IPS-NIHi7 (cell line): ENCODE measurements around the gene IRX4.

Experiments
- DNase-seq: peaks from one replicate; pipeline ENCODE4 v3.0.0; 2012; ENCODE audit warnings: mixed read lengths; ENCODE audit errors: extremely low spot score

IRX4 gene

DNA sequence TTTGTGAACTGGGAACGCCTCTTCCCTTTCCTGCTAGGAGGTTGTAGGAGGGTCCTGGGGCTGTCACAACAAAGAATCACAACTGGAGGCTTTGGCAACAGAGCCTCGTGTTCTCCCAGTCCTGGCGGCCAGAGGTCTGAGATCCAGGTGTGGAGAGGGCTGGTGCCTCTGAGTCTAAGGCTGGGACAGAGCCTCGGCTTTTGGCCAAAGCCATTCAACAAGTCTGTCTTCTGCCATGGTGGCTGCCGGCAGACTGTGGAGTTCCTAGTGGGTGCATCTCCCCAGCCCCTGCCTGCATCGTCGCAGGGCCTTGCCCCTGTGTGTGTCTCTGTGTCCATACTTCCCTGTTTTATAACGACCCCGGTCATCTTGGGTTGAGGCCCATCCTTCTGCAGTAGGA is 9.5 kb upstream of the IRX4 start:
- DNase-seq = no peak

DNA sequence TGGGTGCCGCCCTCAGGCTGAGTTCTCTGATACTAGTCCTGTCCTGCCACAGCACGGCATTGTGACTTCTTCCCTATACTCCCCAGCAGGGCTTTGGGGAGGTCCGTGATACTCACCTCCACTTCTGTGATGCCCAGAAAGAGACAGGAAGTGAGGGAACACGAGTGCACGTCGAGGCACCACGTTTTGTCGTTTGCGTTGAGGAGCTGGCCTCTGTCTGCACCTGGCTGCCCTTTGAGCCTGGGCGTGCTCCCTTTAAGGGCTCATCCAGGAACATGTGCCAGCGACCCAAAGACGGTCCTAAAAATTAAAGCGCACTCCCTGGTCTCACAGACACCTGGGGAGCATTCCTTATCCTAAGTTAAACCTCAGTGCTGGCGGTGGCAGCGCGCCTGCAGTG is 8.7 kb upstream of the IRX4 start:
- no peak for DNase-seq

DNA sequence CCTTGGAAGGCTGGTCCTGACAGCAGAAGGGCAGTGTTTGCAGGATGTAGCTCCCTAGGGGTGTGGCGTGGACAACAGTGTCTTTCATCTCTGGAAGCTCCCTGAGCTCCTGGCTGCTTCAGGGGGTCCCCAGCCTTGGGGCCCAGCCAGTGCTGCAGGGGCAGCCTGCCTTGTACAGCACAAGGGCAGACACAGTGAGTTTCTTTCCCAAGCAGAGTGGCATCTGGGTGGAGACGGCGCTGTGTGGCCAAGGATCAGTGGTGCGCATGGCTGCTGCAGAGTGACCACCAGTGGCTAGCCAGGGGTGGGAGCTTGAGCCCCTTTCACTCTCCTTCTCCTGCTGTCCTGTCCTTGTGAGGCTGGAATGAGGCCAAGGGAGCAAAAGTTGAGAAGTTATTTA is 7.6 kb upstream of the IRX4 start:
- DNase-seq = no peak

DNA sequence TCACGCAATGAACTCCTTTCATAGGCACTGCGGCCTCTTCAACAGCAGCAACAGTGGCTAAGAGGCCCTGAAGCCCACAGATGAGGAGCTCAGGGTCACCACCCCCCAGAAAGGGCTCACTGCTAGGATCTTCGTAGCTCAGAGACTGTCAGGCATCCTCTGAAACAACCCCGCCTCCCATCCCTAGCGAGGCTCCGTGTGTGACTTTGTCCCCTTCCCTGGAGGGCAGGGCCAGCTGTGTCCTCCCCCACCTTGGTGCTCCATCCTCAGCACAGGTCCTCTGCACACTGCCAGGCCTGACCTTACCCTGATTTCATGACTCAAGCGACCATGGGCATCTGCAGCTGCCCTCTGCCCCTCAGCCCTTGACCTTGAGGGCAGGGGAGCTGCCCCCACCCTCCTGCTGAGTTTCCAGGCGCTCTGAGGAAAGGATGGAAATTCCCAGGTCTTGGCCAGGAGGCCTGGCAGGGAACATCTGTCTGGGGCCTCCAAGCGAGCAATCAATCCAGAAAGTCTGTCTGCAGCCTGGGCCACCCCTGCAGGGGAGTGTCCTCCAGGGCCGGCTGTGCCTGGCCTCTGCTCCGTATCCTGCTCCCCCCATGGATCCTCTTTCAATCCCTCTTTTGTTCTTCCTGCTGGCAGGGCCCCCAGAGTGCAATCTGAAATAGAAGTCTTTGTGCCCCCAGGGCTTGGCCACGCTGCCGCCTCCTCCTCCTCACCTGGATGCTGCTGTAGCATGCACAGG is 6.8 kb upstream of the IRX4 start:
- no peak for DNase-seq

DNA sequence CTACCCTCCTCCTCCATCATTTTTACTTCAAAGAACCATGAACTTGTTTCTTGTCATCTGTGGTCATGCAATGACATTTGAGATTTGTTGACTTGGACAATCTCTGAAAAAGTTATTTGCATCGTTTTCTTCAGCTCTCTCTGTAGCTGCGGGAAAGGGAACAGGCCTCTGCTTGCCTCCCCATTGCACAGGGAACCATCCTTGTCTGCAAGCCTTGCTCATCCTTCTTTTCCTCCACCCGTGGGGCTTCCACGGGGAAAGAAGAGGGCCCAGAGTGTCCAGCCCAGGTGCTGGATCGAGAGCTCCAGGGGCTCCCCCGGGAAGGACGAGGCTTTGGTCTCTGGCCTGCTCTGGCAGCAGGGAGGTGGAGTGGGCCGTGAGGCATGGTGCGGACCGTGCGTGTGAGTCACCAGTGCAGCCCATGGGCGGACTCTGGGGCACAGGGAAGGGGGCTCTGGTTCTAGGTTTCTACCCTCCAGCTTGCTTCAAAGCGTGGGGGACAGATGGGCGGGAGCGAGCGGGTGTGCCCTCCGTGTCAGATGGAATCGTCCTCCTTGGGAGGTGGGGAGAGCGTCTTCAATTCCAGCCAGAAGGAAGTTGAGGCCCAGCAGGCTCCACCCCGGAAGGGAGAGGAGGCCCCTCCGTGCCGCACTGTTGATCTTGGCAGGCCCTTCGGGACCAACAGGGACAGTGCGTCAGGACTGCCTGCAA is 6.0 kb upstream of the IRX4 start:
- no peak for DNase-seq

DNA sequence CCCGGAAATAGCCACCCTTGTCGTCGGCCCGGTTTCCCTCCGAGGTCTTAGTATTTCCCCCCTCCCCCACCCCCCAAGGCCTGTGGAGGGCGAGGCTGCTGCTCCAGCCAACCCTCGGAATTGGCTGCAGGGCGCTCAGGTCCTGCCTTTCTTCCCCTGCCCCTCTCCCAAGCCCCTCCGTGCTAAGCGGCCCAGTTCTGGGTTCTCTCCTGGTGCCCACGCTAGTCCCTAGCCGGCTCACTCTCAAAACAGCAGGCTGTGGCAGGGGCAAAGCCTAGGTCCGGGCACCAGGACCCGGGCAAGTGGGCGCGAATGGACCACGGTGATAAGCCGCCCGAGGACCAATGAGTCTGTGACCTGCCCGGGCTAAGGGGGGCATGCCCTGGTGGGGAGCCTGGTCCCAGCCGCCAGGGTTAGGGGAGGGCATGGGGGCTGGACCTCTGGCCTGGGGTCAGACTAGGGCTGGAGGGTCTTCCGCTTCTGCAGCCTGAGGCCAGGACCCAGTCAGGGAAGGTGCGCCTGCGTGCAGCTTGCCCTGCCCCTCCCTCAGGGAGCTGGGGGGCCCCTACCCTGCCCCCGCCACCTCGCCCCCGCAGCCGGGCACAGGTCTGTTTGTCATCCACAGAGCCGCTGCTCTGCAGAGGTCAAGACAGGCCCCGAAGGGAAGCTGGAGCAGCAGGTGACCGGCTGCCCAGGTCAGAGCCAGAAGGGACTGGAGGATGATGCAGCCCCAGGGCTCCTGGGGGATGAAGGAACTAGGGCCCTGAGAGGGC is 5.0 kb upstream of the IRX4 start:
- no peak for DNase-seq

DNA sequence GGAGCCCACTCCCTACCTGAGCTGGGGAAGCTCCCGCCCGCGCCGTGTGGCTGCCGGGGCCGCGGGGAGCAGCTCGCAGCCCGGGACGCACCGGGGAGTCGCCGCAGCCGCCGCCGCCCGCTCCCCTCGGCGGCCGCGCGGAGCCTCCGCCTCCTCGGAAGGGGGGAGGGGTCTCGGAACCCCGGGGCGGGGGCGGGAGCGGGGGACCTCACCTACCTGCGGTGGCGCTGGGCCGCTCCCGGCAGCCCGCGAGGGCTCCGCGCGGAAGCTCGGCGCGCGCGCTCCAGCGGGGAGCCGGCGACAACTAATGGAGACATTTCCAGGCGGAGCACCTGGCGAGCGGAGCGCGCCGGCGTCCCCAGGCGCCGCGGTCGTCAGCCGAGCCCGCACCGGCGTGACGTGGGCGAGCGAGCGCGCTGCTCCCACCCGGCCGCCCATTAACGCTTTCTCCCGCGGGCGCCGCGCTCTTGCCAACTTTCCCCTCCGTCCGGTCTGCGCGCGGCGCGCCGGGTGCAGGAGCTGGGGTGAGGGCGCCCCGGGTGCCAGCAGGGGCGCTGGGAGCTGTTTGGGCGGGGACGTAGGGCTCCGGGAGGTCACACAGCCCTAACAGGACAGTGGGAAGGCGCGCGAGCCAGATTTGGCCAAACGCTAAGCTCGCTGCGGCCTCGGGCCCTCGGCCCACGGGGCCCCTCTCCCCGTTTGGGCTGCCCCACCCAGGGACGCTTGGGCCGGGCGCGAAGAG is 4.3 kb upstream of the IRX4 start:
- DNase-seq = no peak

DNA sequence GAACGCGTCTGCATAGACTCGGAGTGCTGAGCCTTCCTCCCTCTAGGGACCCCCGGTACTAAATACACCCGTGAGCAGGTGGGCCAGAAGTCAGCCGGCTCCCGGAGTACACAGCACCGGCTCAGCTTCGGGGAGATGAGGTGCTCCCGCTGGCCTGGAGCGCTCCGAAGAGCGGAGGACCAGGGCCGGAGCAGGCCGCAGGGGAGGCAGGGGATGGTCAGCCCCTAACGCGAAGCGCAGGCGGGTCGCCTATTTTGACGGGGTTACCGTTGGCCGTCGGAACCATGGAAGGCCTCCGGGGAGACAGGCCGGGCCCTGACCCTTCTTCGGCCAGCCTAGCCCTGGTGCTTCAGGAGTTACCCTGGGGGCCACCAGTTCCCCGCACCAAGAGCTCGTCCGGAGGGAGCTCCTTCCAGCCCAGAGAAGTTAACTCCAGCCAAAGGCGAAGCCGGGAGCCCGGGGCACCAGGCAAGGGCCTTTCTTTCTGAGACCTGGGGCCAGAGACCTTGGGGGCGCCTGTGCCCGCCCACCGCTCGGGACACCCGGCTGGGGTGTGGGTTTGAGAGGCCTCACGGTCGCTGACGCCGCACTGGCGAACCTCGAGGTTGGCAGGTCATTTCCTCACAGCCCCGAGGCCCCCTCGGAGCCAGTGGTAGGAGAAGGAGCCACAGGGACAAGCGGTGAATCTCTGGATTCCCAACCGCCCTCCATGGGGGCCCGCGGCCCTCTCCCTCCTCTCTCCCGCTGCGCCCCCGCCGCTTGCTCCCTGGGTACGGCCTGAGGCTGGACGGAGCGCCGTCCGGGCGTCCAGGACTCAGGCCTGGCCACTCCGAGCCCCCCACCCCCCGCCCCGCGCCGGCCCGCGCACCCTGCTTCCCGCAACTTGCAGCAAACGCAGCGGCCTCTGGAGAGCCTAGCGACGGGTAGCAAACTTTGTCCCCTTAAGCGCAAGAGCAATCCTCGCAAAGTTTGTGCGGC is 3.4 kb upstream of the IRX4 start:
- DNase-seq = no peak

DNA sequence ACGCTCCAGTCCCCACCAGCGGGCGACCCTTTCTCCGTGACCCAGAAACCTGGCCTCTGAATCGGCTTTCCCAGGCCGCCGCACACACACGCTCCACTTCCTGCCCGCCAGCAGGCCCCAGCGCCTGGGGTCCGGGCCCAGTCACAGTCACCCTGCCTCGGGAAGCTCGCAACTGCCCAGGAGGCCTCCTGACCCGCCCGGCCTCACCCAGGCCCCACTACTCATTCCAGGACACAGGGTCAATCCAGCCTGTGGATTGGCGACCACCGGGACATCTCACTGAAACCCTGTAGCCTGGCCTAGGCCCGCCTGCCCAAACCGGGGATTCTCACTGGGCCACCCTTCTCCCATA is 2.7 kb upstream of the IRX4 start:
- no peak for DNase-seq

DNA sequence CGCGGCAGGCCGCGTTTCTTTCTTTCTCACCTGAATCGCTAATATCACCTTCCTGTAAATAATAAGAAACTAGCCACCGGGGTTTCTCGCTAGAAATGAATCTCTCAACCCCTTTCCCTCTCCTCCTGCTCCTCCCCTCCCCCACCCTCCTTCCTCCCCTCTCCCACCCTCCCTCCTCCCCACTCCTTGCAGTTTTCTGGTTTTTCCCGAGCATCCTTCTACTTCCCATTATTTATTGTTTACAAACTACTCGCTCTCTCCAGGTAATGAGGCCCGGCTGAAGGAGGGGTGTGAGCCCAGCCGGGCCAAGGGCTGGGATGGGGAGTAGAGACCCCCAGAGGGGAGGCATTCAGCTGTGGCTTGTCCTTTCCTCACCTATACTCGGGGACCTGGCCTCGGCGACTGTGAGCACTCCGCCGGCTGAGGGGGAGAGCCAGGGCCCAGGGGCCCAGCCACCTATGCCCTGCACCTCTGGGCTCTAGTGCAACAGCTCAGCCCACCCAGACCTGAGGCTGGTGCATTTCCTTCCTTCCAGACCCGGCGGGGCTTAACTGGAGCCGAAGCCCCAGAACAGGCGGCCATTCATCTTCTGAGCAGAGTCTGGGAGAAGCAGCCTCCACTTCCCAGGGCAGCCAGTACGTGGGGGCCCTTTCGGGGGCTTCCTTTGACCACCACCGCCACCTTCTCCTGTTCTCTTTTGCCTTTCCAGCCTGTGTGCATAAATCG is 2.1 kb upstream of the IRX4 start:
- no peak for DNase-seq

DNA sequence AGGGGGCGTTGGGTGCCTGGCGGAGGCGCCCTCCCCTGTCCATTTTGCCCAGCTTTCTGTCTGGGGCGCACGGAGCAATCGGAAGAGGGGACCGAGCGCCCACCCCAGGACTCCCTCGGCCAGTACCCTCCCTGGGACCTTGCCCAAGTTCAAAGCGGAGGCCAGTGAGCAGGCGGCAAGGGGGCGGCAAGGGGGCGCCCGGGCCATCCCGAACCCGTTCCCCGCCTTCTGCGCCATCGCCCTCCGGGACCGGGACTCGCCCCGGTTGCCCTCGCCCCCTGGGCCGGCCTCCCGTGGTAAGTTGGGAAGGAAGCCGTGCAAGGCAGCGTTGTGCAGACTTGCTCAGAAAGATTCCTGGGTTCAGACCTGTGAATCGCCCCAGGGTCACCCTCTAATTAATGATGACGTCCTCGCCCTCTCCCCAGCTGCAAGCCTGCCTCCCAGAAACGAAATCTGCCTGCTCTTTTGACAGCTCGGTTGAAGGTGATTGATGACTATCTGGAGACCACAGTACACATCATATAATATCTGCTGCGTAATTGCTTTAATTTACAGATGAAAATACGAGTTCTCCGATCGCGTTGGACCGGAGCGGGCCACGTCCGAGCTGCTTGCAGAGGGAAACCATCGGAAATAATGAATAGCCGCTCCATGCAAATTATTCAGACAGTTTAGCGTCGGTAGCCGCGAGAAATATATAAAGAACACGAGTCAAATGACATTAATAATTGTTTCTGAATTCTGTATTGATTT is 1.4 kb upstream of the IRX4 start:
- DNase-seq = no peak

DNA sequence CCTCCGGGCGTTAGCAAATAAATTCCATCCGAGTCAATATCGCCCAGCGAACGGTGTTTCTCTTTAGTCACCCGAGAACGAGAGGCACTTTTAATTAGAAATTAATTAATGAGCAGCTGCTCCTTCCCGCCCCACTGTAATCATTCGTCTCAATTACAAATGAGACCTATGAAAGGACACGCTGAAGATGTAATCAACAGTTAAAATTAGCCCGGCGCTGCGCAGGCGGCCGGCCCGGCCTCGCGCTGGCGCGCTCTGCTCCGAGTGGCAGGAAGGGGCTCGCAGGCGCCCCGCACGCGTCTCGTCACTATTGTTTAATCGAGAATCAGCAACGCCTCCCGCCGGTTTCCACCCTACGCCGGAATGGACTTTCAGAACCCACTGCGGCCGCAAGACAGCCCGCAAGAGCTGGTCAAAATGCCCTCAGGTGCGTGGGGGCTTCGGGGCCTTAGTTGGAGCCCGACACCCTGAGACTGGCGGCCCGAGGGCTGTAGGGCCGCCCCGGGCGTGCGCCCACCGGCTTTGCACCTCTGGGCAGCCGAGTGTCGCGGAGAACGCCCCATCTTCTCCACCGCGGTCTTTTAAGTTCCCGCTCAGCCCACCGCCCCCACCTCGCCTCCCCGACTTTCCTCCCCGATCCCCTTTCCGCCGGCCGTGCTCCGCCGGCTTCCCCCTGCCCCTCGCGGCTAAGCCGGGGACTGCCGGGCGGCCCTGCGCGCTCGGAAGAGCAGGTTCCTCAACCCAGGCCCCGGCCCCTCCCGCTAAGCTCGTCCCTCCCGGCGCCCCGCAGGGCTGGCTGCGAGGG is 597 bp upstream of the IRX4 start:
- peak; percentile 71 for DNase-seq

DNA sequence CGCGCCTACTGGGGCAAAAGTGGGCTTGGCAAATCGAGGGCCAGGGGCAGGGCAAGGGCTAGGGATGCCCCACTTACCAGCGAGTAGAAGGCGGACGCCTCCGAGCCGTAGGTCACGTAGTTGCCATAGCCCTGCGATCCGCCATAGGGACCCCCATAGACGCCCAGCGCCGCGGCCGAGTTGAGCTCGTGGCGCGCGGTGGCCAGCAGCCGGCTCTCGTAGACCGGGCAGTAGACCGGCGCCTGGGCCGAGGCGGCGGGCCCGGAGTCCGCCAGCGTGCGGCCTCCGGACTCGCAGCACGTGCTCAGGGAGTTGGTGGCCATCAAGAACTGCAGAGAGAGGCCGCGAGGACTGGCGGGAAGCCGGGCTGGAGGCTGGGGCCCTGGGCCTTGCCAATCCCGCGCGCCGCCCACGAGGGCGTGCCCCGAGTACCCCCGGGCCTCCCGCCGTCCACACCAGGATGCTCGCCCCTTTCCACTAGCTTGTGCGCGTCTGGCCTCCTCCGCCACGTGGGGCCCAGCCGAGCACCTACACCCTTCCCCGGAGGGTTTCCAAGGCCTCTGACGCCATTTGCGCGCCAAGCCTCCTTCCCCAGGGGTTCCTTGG is 891 bp downstream of the IRX4 start:
- no peak for DNase-seq

DNA sequence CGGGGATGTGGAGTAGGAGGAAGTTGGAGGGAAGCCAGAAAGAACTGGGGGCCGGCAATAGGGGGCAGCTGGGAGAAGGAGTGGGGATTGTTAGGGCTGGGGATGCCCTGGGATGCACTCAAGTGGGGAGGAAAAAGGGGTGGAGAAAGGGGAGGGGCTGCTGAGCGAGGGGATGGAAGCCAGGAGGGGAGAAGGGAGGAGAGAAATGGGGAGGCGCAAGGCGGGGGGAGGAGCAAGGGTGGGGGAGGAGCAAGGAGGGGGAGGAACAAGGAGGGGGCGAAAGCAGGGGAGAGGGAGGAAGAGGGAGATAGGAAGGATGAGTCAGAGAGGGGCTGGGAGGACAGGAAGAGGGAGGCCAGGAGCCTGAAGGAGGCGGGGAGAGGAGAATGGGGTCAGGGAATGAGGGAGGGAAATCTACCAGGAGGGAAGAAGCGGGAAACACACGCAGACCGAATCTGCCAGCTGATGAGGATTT is 1.6 kb downstream of the IRX4 start:
- peak; percentile 78 for DNase-seq

DNA sequence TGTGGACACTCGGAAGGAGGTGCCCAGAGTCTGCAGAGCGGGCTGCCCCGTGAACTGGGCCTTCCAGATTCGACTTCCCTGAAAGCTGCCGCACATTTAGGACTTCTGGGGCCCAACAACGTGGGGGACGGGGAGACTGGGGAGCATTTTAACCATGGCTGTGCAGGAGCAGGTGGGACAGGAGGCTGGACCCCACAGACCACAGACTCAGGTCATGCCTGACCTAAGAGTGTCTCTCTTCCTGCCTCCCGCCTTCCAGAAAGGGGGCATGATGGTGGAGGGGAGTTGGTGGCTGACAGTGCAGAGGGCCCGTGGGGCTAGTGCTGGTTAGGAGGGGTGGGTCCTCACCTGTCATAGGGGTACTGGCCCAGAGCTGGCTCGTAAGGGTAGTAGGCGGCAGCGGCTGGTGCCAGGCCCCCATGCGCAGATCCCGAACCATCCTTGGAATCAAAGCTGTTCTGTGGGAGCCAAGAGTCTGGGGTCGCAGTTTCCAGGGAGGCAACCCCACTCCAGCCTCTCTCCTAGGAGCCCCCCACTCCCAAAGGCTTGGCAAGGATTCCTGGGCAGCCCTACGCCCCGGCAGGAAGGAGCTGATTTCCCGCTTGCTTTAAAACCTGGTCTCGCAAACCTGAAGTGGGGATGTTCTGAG is 2.2 kb downstream of the IRX4 start:
- DNase-seq = no peak

DNA sequence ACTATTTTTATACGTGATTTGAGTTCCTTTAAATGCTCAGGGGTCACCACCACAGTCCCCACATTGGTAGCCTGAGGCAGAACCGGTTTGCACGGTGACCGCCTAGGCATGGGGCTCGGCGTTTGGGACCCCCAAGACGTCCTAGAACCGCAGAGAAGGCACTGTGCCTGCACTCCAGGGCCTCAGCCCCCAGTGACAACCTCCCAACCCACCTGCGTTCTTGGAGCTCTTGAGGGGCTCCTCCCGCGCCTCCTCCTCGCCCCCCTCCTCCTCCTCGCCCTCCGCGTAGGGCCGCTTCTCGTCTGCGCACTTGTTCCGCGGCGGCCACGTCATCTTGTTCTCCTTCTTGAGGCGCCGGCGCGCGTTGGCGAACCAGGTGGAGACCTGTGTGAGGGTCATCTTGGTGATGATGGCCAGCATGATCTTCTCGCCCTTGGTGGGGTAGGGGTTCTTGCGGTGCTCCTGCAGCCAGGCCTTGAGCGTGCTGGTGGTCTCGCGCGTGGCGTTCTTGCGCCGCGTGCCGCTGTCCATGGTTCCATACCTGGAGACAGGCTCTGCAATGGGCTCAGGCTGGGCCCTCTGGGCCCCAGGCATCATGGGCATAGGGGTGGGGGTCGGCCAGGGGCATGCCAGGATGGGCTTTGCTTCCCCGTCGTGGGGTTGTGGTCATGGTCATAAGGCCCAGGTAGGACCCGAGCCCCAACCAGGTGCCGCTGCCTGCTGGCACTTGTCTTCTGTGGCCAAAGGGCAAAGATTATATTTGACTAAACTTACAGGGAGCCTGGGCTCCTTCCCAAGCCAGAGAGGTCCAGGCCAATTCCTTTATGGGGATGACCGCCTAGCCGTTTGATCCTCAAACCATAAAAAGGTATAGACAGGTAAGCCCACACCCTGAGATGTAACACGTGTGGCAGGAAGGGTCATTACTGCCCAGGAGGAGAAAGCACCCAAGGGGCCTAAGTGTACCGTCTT is 3.1 kb downstream of the IRX4 start:
- DNase-seq = no peak
